HG02852 (cell line): ENCODE data around the gene OGFOD3.
"Not testable (repeated sequence)": the region's sequence is repeated elsewhere in the genome, so short reads cannot be mapped to it uniquely, and the experiment has no call there.

ENCODE experiments used
- ATAC-seq: cut with Tn5 transposase; IDR thresholded peaks from one replicate; pipeline ENCODE4 v1.9.1; 2021; ENCODE audit warnings: mild to moderate bottlenecking, moderate library complexity; ENCODE audit not compliant: unreplicated experiment

The OGFOD3 gene

GRCh38 chr17:82435103-82435502, 16.7 kb upstream of the OGFOD3 start:
- ATAC-seq: no peak

GRCh38 chr17:82434216-82434565, 15.8 kb upstream of the OGFOD3 start:
- no peak for ATAC-seq

DNA sequence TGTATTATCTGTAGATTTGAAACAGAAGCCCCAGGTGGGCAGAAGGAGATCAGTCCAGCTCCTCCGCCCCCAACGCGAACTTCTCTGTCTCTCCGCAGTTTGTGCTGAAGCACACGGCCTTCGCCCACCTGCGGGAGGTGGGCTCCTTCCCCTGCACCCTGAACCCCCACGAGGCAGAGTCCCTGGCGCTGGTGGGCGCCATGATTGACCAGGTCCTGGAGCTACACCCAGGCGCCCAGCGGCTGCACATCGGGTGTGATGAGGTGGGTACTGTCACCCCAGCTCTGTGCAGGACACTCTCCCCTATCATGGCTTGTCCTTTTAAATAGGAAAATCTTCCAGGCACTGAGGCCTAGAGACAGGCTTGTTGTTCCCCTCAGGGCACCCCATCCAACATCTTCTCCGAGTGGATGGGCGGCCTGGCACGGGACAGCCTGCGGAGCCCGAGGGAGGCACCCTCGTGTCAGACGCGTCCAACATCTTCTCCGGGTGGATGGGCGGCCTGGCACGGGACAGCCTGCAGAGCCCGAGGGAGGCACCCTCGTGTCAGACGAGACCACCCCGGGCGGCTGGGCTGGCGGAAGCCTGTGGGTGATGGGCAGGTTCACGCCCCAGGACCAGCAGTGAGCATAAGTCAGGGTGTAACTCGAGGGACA, 15.3 kb upstream of the OGFOD3 start:
- no peak for ATAC-seq

DNA sequence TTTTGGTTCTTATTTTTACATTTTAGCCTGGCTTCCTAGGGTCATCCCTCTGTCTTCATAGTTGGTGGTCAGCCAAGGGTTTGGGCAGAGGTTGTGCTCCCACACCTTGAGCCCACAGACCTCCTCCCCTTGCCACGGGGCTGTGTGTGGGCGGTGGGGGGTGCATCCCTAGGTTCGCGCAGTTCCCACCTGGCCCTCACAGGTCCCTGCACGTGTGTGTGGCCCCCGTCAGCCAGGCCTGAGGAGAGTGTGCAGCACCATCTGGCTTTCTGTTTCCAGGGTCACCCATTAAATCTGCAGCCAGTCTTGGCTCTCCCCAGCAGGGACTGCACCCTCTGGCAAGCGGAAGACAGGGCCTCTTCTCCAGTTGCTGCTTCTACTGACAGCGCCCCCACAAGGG, 13.6 kb upstream of the OGFOD3 start:
- ATAC-seq: no peak

DNA sequence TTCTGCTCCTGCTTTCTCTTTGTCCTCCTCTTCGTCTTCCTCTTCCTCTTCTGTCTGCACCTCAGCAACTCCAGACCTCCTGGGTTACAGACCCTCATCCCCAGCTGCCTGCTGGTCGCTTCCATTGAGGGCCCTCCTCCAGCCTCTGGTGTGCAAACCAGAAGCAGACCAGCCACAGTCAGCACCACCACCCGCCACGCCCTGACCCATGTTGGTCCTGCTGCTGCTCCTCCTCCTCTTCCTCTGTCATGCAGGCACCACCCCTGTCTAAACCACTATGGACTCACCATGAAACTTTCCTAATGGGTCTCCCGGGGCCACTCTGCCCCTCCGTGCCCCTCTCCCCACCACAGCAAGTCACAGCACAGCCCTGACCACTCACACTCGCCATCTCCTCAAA, 11.4 kb upstream of the OGFOD3 start:
- ATAC-seq: no peak

DNA sequence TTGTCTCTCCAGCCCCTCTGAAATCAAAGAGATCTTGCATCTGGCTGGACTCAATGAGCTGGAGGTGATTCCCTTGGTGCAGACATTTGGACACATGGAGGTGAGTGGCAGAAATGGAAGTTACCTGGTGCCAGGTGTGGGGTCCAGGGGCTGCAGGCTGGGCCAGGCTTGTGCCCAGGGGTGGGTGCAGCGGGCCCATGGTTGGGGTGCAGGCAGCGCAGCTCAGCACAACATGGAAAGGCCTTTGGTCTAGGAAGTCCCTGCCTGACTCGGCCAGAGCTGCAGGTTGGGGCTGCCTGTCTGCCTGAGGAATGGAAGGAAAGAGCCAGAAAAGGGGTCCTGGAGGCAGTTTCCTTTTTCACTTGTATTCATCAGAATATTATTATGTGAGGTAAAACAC, 10.2 kb upstream of the OGFOD3 start:
- ATAC-seq: no peak

DNA sequence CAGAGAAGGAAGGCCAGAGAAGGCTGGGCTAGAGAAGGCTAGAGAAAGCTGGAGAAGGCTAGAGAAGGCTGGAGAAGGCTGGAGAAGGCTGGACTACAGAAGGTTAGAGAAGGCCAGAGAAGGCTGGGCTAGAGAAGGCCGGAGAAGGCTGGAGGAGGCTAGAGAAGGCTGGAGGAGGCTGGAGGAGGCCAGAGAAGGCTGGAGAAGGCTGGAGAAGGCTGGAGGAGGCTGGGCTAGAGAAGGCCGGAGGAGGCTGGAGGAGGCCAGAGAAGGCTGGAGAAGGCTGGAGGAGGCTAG, 6.4 kb upstream of the OGFOD3 start:
- no peak for ATAC-seq

GRCh38 chr17:82424001-82424862, 5.8 kb upstream of the OGFOD3 start:
- no peak for ATAC-seq

DNA sequence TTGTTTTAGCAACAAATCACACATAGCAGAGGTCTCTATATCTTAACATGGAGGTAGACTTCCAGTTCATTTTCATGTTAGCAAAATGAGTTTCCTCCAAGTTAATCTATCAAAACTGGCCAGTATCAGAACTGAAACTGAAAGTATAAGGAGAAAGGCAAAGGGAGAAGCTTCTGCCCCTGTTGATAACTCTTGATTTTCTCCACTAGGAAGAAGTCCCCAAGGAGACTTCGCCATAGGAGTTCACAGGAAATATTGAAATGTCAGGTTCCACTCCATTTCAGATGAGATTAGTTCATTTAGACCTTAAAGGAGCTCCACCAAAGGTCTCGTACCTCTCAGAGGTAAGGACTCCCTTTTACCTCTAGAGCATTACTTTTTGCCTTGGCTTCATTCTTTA, 1.2 kb upstream of the OGFOD3 start:
- ATAC-seq: no peak

DNA sequence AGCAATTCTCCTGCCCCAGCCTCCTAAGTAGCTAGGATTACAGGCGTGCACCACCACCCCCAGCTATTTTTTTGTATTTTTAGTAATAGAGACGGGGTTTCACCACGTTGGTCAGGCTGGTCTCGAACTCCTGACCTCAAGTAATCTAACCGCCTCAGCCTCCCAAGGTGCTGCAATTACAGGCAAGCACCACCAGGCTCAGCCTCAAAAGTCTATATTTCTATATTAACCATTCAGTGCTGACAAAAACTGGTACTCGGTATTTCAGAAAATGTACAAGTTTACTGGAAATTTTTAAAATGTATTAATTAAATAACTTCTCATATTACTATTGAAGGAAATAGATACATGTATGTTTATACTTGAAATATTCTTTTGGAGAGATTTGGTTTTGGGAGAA, 1.6 kb downstream of the OGFOD3 start:
- ATAC-seq: no peak

DNA sequence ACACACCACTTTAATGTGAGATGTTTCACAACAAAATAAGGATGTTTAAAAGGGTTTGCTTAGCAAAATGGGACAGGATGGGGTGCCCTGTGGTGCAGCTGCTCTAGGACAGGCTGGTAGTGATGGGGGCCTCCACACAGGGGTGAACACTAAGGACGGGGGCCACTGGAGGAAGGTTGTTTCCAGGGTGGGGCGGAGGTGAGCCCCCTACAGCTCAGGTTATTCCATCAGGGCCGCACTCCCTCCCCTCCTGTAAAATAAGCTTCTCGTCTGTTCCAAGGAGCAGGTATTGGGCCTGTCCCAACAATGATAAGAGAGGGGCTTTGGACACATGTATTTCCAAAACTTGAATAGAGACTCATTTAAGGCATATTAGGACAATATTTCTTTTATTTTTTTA, 2.1 kb downstream of the OGFOD3 start:
- no peak for ATAC-seq

DNA sequence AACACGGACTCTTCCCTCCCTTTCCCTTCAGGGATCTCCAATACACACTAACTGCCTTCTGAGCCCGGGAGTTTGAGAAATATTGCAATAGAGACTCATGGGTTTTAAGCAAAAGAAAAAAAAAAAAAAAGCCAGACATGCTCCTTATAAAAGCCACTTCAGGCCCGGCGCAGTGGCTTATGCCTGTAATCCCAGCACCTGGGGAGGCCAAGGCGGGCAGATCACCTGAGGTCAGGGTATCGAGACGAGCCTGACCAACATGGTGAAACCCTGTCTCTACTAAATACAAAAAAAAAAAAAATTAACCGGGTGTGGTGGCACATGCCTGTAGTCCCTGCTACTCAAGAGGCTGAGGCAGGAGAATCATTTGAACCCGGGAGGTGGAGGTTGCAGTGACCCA, 2.6 kb downstream of the OGFOD3 start:
- no peak for ATAC-seq

GRCh38 chr17:82415336-82415735, 3.0 kb downstream of the OGFOD3 start:
- no peak for ATAC-seq

DNA sequence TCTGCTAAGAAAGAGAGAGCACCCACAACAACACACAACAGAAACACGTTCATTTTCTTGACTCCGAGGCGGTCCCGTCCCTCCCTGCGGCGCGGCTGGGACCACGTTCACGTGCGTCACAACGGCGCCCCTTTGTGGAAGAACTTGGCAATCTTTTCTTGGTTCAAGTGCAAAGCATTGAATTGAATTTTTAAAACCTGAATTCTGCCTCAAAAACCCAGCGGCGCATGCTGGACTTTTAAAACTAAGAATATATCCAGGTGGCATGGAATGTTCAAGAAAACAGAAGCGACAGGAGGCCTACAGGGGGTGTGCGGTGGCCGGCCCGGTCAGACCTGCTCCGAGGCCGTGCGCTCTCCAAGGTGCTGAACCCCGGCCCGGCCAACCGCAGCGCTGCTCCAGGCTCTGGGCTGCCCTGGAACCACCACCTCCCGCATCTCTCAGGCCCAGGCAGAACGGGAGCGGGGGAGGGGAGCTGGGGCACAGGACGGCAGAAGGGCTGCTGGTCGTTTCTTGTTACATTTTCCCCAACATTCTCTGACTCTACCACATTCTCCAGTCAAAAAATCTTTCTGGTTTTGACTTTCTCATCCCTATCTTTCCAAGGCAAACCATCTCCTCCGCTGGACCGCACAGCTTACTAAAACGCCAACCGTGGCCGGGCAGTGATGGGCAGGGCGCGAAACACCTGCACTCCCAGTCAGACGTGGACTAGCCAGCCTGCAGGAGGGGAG, 3.7 kb downstream of the OGFOD3 start:
- no peak for ATAC-seq

DNA sequence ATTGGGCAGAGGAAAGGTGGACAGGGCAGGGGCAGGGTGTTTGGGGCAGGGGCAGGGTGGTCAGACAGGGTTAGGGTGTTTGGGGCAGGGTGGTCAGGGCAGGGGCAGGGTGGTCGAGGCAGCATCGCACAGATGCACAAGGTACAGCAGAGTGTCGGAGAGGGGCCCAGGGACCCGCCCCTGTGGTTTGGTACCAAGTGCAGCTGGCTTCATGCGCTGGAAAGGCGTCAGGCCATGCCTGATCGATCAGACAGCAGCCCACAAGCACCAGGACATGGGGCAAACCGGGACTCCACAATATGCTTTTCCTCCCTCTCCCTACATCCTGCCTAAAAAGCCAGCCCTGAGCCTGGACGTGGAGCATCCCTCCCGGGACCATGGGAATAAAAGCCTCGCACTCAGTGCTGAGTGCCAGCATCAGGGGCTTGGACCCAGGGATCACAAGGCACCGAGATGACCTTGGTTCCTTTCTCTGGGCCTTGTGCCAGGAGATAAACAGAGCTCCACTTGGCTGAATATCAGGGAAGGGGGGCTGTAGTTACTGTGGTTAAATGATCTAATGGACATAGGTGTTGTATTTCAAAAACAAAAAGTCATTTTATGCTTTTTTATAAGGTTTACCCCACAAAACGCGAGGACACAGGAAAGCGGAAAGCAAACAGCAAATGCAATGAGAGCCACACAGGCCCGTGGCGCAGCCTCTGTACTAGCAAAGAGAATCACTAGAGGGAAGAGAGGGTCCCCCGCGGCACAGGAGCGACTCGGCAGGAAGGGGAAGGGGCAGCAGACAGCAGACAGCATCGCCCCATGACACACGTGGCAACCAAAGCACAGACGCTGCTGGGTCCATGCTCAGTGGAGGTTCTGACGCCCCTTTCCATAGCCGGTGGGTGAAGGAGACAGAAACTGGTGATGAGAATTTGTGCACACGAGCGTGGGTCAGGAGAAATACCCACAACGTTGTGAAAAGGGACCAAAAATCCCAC, 5.6 kb downstream of the OGFOD3 start:
- ATAC-seq: no peak

GRCh38 chr17:82412081-82412480, 6.3 kb downstream of the OGFOD3 start:
- ATAC-seq: not testable (repeated sequence)

DNA sequence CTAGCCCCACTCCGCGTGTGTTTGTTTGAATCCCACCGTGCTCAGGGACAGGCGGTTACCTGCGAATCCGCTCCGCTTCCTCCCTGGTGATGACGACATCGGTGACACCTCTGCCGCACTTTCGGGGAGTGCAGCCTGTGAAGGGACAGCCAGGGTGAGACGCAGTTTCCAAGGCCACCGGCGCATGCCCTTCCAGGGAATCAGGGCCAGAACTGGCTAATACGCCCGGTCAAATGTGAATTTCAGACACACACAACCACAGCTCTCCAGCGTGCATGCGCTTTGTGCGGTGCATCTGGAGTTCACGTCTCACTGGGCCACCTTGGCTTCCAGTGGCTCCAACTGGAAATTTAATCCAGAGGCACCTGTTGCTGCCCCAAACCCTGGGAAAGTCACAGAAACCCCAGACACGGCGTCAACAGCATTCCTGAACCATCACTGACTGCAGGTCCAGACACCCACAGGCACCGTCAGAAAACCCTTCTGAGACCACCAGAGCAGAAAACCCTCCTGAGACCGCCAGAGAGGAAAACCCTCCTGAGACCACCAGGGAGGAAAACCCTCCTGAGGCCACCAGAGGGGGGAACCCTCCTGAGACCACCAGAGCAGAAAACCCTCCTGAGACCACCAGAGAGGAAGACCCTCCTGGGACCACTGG, 6.9 kb downstream of the OGFOD3 start:
- ATAC-seq: no peak

- ATAC-seq: no peak
Measured at GRCh38 chr17:82410014-82410716, 8.2 kb downstream of the OGFOD3 start.

DNA sequence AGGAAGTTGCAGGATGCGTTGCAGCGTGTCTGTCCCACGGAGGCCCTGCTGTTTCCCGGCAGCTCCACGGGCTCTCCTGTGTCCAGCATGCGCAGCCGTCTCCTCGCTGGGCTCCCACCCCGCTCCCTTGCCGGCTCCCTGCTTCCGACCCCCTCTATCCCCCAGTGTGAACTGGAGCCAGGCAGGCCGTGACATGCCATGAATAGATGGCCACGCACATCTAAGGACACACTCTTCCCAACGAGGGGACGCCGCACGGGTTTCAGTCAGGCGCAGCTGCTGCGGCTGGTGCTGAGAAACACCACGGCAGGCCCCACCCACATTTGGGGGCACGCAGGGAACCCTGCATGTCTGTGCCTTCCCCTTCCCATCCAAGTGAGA, 9.5 kb downstream of the OGFOD3 start:
- no peak for ATAC-seq
